Placental pericyte (primary cell): ENCODE results near the gene LNX2. TPM values are rescaled to one million over a fixed set of nuclear protein-coding genes. Genes with fewer than 3 reads are reported as not detected.

Experiments used
- total RNA-seq: library from RNA; depleted of rRNA; stranded (reverse); fragments of >200 nt; gene quantifications from 2 replicates; pipeline ENCODE4 v1.2.3, GENCODE V29; 2012

Gene LNX2
- total RNA-seq: 8.9 and 10.7 TPM in 2 replicates

GRCh38 chr13:27620377-27621115 lies at the start of gene LNX2:
LNX2 (minus strand) TSS chr13:27620529; CDS start chr13:27581703, 38,826 bp downstream.

DNA sequence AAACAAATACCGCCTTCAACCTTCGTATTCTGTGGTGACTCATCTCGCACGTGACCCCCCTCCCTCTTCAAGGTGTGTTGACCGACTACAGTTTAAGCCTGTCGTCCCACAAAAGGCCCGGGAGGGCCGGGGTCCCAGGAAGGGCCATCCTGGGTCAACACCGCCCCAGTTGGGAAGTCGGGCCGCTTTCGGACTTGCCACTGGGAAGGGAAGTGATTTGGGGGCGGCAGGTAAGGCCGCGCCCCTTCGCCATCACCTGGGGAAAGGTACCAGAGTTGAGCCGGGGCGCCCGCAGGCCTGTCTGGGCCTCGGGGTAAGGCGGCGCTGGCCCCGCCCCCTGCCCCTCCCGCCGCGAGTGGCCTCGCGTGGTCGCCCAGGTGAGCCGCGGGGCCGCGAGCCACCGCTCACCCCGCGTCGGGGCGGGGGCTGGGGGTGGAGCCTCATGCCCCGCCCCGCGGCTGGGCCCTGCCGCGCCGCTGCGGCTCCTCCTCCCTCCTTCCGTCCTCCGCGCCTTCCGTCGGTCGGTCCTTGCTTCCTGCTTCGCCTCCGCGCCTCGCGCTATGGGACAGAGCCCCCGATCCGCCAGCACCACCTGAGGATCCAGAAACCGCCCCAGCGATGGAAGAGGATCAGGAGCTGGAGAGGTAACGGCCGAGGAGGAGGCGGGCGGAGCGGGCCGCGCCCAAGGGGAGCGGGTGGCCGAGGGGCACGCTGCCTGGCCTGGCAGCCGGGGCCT lies 1.2 kb upstream of the LNX2 start, which contains the start of gene POLR1D:
Gene POLR1D, plus strand, starts transcription at position 527 of the 736 bp plus-strand sequence. Its CDS starts 92 bp downstream, at position 619.

Other genes starting within 250 kb of the LNX2 start
- gene GTF3A, start 195.9 kb downstream of the LNX2 start, total RNA-seq: 60.0 and 82.5 TPM in 2 replicates
- 30.2 and 49.2 TPM in 2 replicates for gene MTIF3, start 170.0 kb downstream of the LNX2 start, total RNA-seq
- 54.8 and 87.1 TPM in 2 replicates for gene POLR1D, start 1.4 kb upstream of the LNX2 start, total RNA-seq
- gene GSX1, start 172.0 kb upstream of the LNX2 start, total RNA-seq: not detected in 2 replicates